Ectodermal cell (in vitro differentiated cells): ENCODE results near the gene GTF2I. TPM values are rescaled to one million over a fixed set of nuclear protein-coding genes. Genes with fewer than 3 reads are reported as not detected.

Source experiments
- H3K27ac ChIP-seq: 2 replicates; pipeline ENCODE4 v1.7.0; 2013; ENCODE audit warnings: mild to moderate bottlenecking, low read depth, low read length; ENCODE audit not compliant: insufficient read depth, poor library complexity, severe bottlenecking
- H3K27me3 ChIP-seq: 2 replicates; pipeline ENCODE4 v1.7.0; 2013; ENCODE audit warnings: mild to moderate bottlenecking, low read length; ENCODE audit not compliant: insufficient read depth, control insufficient read depth, poor library complexity, severe bottlenecking
- H3K36me3 ChIP-seq: one replicate; pipeline ENCODE4 v1.7.0; 2013; ENCODE audit warnings: low read length; ENCODE audit not compliant: control insufficient read depth, insufficient read depth
- H3K4me1 ChIP-seq: one replicate; pipeline ENCODE4 v1.7.0; 2013; ENCODE audit warnings: low read length; ENCODE audit not compliant: control insufficient read depth, insufficient read depth
- H3K4me3 ChIP-seq: 2 replicates; pipeline ENCODE4 v1.7.0; 2013; ENCODE audit warnings: low read depth, low read length, control low read depth; ENCODE audit not compliant: insufficient read depth
- H3K9me3 ChIP-seq: 2 replicates; pipeline ENCODE4 v1.7.0; 2013; ENCODE audit warnings: mild to moderate bottlenecking, low read length, moderate library complexity; ENCODE audit not compliant: control insufficient read depth
- WGBS, 2 experiments: methylation state at CpG; one replicate each; pipeline ENCODE4 v1.1.7; 2013; ENCODE audit warnings: missing lambda C conversion rate in 2 of 2; 5-methylcytosine and 5-hydroxymethylcytosine counted together
- polyA plus RNA-seq, 4 experiments: library from polyadenylated mRNA; stranded (reverse); fragments of 50-300 nt; gene quantifications; one replicate each; pipeline ENCODE4 v1.2.3, GENCODE V29; 2013

GTF2I gene
- 323 TPM for polyA plus RNA-seq (2013, experiment 1 of 4)
- polyA plus RNA-seq (2013, experiment 2 of 4), result 337 TPM
- polyA plus RNA-seq (2013, experiment 3 of 4), result 254 TPM
- polyA plus RNA-seq (2013, experiment 4 of 4), result 274 TPM

DNA sequence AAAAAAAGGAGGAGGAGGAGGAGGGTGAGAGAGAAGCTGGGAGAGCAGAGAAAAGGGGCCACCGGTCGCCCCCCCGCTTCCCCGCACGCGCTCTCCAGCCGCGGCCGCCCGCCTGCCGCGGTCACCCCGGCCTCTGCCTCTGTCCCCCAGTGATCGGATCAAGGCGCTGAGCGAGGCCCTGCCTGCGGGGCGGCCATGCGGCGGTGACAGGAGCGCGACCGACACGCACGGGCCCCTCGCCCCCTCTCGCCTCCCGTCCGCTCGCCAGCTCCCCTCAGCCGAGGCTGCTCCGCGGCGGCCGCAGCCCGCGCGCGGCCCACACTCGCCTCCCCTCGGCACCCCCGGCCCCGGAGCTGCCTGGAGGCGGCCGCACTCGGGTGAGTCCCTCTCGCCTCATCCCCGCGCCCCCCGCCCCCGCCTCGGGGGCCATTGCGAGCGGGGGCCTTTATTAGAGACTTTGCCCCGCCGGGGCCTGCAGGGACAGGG, at the start of gene GTF2I:
Gene GTF2I (plus strand): TSS at position 27 of the 486 bp plus-strand sequence. CDS start 31,411 bp downstream, outside the sequence.
- Histone ChIP-seq H3K4me1 (peaks cover 32% of the 10 kb centered on the region), H3K36me3 (no peaks in the 10 kb centered on the region), H3K27ac (peak within 1 kb of the TSS; percentile 96), H3K4me3 (peak within 1 kb of the TSS; percentile 58), H3K9me3 (no peaks in the 10 kb centered on the region), H3K27me3 (no peaks in the 10 kb centered on the region)
- WGBS, 2 experiments, result 0% methylated on average over 56 of the region's 56 CpGs

DNA sequence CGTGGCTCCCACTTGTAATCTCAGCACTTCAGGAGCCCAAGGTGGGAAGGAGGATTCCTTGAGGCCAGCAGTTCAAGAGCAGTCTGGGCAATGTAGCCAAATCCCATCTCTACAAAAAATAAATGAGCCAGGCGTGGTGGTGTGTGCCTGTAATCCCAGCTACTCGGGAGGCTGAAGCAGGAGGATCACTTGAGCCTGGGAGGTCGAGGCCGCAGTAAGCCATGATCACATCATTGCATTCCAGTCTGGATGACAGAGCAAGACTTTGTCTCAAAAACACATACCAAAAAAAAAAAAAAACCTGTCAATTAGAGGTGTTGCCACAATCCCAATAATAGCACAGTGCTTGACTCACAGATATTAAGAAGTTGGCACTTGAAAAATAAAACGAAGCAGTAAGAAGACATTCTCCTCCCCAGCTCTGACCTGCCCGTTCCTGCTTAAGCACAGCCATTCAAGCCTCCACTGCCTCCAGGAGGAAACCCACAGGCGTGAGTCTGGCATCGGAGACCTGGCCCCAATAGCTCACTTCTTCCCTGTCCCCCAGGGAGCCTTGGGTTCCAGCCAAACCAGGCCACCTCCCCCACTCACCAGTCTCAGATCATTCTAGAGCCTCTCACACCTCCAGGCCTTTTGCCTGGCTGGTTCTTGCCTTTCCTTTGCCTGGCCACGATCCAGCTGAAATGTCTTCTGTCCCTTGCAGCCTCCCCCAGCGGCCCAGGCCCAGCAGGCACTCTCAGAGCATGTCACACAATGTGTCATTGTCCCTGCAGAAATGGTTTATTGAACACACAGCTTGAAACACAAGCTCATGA, 45.3 kb upstream of the GTF2I start:
- H3K9me3 ChIP-seq, result no peaks in the 10 kb centered on the region
- no peak overlapping the region for H3K4me3 ChIP-seq
- no peaks in the 10 kb centered on the region for H3K27me3 ChIP-seq
- H3K27ac ChIP-seq, result no peak overlapping the region
- 74 to 79% methylated on average over 11 of the region's 11 CpGs for WGBS, 2 experiments
- H3K36me3 ChIP-seq, result no peaks in the 10 kb centered on the region
- H3K4me1 ChIP-seq, result no peaks in the 10 kb centered on the region

DNA sequence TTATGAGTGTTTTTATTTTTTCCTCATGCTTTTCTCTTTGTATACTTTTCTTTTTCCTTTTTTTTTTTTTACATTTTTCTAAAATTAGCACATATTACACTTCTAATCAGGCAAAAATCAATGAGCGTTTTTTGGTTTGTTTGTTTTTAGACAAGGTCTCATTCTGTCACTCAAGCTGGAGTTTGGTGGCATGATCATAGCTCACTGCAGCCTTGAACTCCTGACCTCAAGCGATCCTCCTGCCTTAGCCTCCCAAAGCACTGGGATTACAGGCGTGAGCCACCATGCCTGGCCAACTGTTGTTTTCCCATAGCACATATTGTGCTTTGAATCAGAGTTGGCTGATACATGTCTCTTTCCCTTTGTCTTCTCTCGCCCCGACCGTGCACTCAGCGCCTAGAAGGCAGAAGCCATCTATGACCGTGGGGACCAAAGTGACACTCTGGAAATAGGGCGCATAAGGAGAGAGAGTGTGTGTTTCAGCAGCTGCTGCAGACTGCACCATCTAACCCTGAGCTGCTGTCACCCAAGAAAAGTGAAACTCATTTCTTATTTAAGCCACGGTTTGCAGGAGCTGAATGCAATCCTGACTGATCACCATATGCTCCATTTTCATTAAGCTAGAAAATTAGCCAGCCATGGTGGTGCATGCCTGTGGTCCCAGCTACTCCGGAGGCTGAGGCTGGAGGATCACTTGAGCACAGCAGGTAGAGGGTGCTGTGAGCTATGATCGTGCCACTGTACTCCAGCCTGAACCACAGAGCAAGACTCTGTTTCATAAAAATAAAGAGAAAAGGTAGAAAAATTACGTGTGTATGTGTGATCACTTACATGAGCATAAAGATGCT, 41.4 kb upstream of the GTF2I start:
- Histone ChIP-seq H3K27ac (no peak overlapping the region), H3K36me3 (no peaks in the 10 kb centered on the region), H3K9me3 (no peaks in the 10 kb centered on the region), H3K4me3 (no peak overlapping the region), H3K4me1 (no peaks in the 10 kb centered on the region), H3K27me3 (no peaks in the 10 kb centered on the region)
- 92 to 95% methylated on average over 13 of the region's 13 CpGs for WGBS, 2 experiments

DNA sequence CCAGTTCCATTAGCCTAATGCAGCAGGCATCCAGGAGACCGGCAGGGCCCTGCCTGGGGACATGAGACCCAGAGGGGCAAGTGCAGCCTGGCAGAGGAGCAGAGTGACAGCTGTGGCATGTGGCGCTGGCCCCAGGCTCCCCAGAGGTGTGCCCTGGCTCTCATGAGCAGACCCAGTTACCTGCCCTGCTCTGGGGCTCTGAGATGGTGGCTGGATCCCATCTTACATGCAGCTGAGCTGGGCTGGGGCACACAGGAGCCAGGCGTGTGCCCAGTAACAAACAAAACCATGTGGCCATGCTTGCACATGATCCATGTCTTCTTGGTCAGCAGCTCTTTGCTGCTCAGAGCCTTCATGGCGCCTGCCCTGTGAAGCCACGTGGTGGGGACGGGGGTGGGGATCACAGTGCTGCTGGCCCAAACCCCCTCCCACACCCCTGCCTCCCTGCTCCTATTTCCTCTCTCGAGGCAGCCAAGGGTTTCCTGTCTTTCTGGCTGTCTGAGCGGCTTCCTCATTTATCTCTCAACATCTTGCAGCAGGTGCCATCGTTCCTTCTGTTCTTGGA, 40.3 kb upstream of the GTF2I start:
- H3K4me1 ChIP-seq, result no peaks in the 10 kb centered on the region
- H3K27me3 ChIP-seq, result no peaks in the 10 kb centered on the region
- no peak overlapping the region for H3K27ac ChIP-seq
- no peaks in the 10 kb centered on the region for H3K36me3 ChIP-seq
- no peaks in the 10 kb centered on the region for H3K9me3 ChIP-seq
- WGBS, 2 experiments, result 69 to 75% methylated on average over 9 of the region's 9 CpGs
- no peak overlapping the region for H3K4me3 ChIP-seq

- no peak overlapping the region for H3K4me3 ChIP-seq
- 81 to 82% methylated on average over 14 of the region's 14 CpGs for WGBS, 2 experiments
- H3K9me3 ChIP-seq, result no peaks in the 10 kb centered on the region
- no peaks in the 10 kb centered on the region for H3K27me3 ChIP-seq
- H3K4me1 ChIP-seq, result no peaks in the 10 kb centered on the region
- no peak overlapping the region for H3K27ac ChIP-seq
- no peaks in the 10 kb centered on the region for H3K36me3 ChIP-seq
Observed at GRCh38 chr7:74619235-74619860, 38.2 kb upstream of the GTF2I start.

GRCh38 chr7:74622228-74622749, 35.2 kb upstream of the GTF2I start:
- Histone ChIP-seq H3K27me3 (no peaks in the 10 kb centered on the region), H3K4me1 (no peaks in the 10 kb centered on the region), H3K36me3 (no peaks in the 10 kb centered on the region), H3K27ac (no peak overlapping the region), H3K9me3 (no peaks in the 10 kb centered on the region), H3K4me3 (no peak overlapping the region)
- 94 to 96% methylated on average over 5 of the region's 5 CpGs for WGBS, 2 experiments

DNA sequence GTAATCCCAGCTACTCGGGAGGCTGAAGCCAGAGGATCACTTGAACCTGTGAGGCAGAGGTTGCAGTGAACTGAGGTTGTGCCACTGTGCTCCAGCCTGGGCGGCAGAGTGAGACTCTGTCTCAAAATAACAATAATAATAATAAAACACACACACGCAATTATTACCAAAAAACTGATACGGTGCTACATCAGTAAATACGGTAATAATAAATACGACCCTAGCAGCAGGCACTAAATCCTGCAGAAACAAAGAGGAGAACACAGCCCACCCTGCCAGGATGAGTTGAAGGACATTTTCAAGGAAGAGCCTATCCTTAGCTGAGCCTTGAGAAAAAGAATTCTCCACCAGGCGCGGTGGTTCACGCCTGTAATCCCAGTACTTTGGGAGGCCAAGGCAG, 34.4 kb upstream of the GTF2I start:
- 84 to 85% methylated on average over 9 of the region's 9 CpGs for whole genome bisulfite sequencing, 2 experiments
- Histone ChIP-seq H3K27me3 (no peaks in the 10 kb centered on the region), H3K4me1 (peaks cover 3% of the 10 kb centered on the region), H3K36me3 (no peaks in the 10 kb centered on the region), H3K27ac (no peak overlapping the region), H3K9me3 (no peaks in the 10 kb centered on the region), H3K4me3 (no peak overlapping the region)

DNA sequence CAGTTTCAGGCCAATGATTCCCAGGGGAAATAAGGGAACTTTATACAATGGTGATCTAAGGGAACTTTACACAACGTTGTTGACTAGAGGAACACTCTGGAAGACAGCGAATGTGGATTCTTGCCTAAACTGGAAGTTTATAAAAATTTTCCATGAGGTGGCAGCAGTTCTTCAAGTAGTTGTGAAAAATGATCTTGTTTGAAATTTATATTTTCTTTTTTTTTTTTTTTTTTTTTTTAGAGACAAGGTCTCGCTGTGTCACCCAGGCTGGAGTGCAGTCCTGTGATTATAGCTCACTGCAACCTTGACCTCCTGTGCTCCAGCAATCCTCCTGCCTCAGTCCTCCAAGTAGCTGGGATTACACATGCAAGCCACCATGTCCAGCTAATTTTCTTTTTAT, 32.1 kb upstream of the GTF2I start:
- H3K27me3 ChIP-seq, result no peaks in the 10 kb centered on the region
- no peaks in the 10 kb centered on the region for H3K36me3 ChIP-seq
- H3K27ac ChIP-seq, result no peak overlapping the region
- H3K4me3 ChIP-seq, result no peak overlapping the region
- peaks cover 7% of the 10 kb centered on the region for H3K4me1 ChIP-seq
- no peaks in the 10 kb centered on the region for H3K9me3 ChIP-seq
- WGBS, 2 experiments, result 94 to 95% methylated on average over 3 of the region's 3 CpGs

GRCh38 chr7:74627661-74628411, 29.7 kb upstream of the GTF2I start:
- Histone ChIP-seq H3K4me1 (peaks cover 7% of the 10 kb centered on the region), H3K36me3 (no peaks in the 10 kb centered on the region), H3K4me3 (no peak overlapping the region)

More at GRCh38 chr7:74627661-74628411, 29.7 kb upstream of the GTF2I start:
- H3K9me3 ChIP-seq, result no peaks in the 10 kb centered on the region
- H3K27me3 ChIP-seq, result no peaks in the 10 kb centered on the region
- 18 to 23% methylated on average over 11 to 12 of the region's 12 CpGs for WGBS, 2 experiments
- H3K27ac ChIP-seq, result peak overlapping the region; percentile 93
